ENCODE results near the gene PAK6. TPM values are rescaled to one million over a fixed set of nuclear protein-coding genes. Genes with fewer than 3 reads are reported as not detected.

Gene PAK6
- total and polyA plus RNA-seq, 9 of the 15 experiments (the other 6 are each of a cell fraction or from before 2014, with no cell fraction given) = 0.03 to 0.74 (median 0.16) TPM; not detected in 2

GRCh38 chr15:40274350-40275274, 35.7 kb downstream of the PAK6 start (continued):
- TF ChIP-seq IRF1 (CRISPR knock-in tag; IDR thresholded peaks at IDR 0.05; ENCODE audit: borderline replicate concordance) (no peak), MAFG (tag; conservative IDR thresholded peaks at IDR 0.05) (no peak), ZBTB9 (CRISPR knock-in tag; IDR thresholded peaks at IDR 0.05) (no peak), STAT6 (CRISPR knock-in tag; IDR thresholded peaks at IDR 0.05) (peak; percentile 66; the same call in 1 of the 2 replicates), CREB5 (CRISPR knock-in tag; IDR thresholded peaks at IDR 0.05) (no peak), E2F6 (IDR thresholded peaks at IDR 0.05; ENCODE audit: borderline replicate concordance in 1 of 2, extremely low read depth in 1 of 2, insufficient read depth in 1 of 2, insufficient read length in 1 of 2, low read depth in 1 of 2, low read length in 1 of 2, poor library complexity in 1 of 2, severe bottlenecking in 1 of 2) (no peak), THRAP3 (IDR thresholded peaks at IDR 0.05; ENCODE audit: borderline replicate concordance) (no peak), CHCHD3 (CRISPR knock-in tag; IDR thresholded peaks at IDR 0.05) (no peak), MBD2 (IDR thresholded peaks at IDR 0.05; ENCODE audit: borderline replicate concordance, low read depth) (no peak), ARID3B (CRISPR knock-in tag; IDR thresholded peaks at IDR 0.05; ENCODE audit: borderline replicate concordance) (no peak), ELK1 (CRISPR knock-in tag; IDR thresholded peaks at IDR 0.05) (no peak), HOMEZ (CRISPR knock-in tag; IDR thresholded peaks at IDR 0.05) (no peak)

All from K562 (cell line).